ENCODE measurements around the gene CAMK2B.

DNA sequence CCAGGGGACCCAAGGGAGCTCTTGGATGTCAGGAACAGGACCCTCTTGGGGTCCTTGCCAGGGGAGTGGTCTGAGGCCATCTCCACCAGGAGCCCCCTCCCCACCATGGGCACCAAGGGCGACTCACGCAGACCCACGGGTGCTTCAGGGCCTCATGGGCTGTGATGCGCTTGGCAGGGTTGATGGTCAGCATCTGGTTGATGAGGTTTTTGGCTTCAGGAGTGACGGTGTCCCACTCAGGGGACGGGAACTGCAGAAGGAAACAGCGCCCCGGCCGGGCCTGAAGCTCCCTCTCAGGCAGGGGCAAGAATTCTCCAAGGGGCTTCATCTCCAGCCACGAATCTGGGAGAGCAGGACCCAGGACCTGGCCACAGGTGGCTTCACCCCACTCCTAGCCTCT lies 83.3 kb downstream of the CAMK2B start:
- no peak for TF ChIP-seq POLR2AphosphoS5 (IDR thresholded peaks at IDR 0.05; ENCODE audit: low read depth, low read length)
- TF ChIP-seq TAF1 (IDR thresholded peaks at IDR 0.05; ENCODE audit: low read depth, low read length) = no peak
- no peak for TF ChIP-seq POLR2A (IDR thresholded peaks at IDR 0.05; ENCODE audit: low read depth, low read length)
- TF ChIP-seq SPI1 (IDR thresholded peaks at IDR 0.05; ENCODE audit: low read depth, low read length) = no peak
- no peak for TF ChIP-seq PAX5 (IDR thresholded peaks at IDR 0.05; ENCODE audit: insufficient read depth, low read length, severe bottlenecking)
- no peak for TF ChIP-seq POU2F2 (IDR thresholded peaks at IDR 0.05; ENCODE audit: low read depth, low read length)
